Activated T-helper 17 cell treated with anti-CD3 and anti-CD28 coated beads, Interleukin-2, amount 50 U/mL, for 72 hours (primary cell): Measurements from ENCODE around the gene DALRD3. TPM values are rescaled to one million over a fixed set of nuclear protein-coding genes. Genes with fewer than 3 reads are reported as not detected.

Experiments used
- ATAC-seq: fragments of 150-1000 bp; cut with Tn5 transposase; replicated peaks from 2 replicates; pipeline ENCODE4 v1.10.0; 2021; ENCODE audit warnings: mild to moderate bottlenecking, moderate library complexity
- H3K27ac Mint-ChIP-seq: one replicate; pipeline ENCODE4 v1.8.0; 2022; ENCODE audit warnings: mixed read lengths
- H3K27me3 Mint-ChIP-seq: one replicate; pipeline ENCODE4 v1.8.0; 2022; ENCODE audit warnings: mixed read lengths
- H3K36me3 Mint-ChIP-seq: one replicate; pipeline ENCODE4 v1.8.0; 2022; ENCODE audit warnings: low read depth, mild to moderate bottlenecking, mixed read lengths
- H3K4me1 Mint-ChIP-seq: one replicate; pipeline ENCODE4 v1.8.0; 2022; ENCODE audit warnings: mixed read lengths
- H3K4me3 Mint-ChIP-seq: one replicate; pipeline ENCODE4 v1.8.0; 2022; ENCODE audit warnings: mild to moderate bottlenecking, mixed read lengths
- H3K9me3 Mint-ChIP-seq: one replicate; pipeline ENCODE4 v1.8.0; 2022; ENCODE audit warnings: mixed read lengths
- total RNA-seq, 2 donors: library from RNA; stranded (reverse); gene quantifications; one replicate each; pipeline ENCODE4 v1.2.3, GENCODE V29; 2022

Gene DALRD3
- total RNA-seq, 2 donors from 2014 or later, result 20.9 to 21.2 TPM

GRCh38 chr3:48989126-48989795 is 29.1 kb downstream of the DALRD3 start:
- Mint-ChIP-seq H3K4me1 (peaks cover 22% of the 10 kb centered on the region), H3K27me3 (no peaks in the 10 kb centered on the region), H3K4me3 (peak overlapping the region; percentile 97), H3K9me3 (no peaks in the 10 kb centered on the region), H3K36me3 (peaks cover 55% of the 10 kb centered on the region), H3K27ac (peak overlapping the region; percentile 93)
- peak; percentile 1 for ATAC-seq

- no peaks in the 10 kb centered on the region for H3K9me3 Mint-ChIP-seq
These were observed 32.5 kb downstream of the DALRD3 start for GRCh38 chr3:48985831-48986376.

GRCh38 chr3:48984663-48985062 is 33.7 kb downstream of the DALRD3 start:
- H3K27ac Mint-ChIP-seq, result peak overlapping the region; percentile 69
- H3K4me3 Mint-ChIP-seq, result no peak overlapping the region
- H3K36me3 Mint-ChIP-seq, result peaks cover 70% of the 10 kb centered on the region
- no peaks in the 10 kb centered on the region for H3K27me3 Mint-ChIP-seq
- no peaks in the 10 kb centered on the region for H3K9me3 Mint-ChIP-seq
- H3K4me1 Mint-ChIP-seq, result peaks cover 18% of the 10 kb centered on the region
- ATAC-seq, result no peak

More at GRCh38 chr3:48985831-48986376, 32.5 kb downstream of the DALRD3 start:
- Mint-ChIP-seq H3K27me3 (no peaks in the 10 kb centered on the region), H3K4me1 (peaks cover 18% of the 10 kb centered on the region), H3K4me3 (no peak overlapping the region), H3K36me3 (peaks cover 61% of the 10 kb centered on the region), H3K27ac (peak overlapping the region; percentile 69)
- ATAC-seq, result no peak

GRCh38 chr3:48983096-48983495 is 35.3 kb downstream of the DALRD3 start:
- no peaks in the 10 kb centered on the region for H3K27me3 Mint-ChIP-seq
- no peaks in the 10 kb centered on the region for H3K9me3 Mint-ChIP-seq
- ATAC-seq, result no peak
- H3K27ac Mint-ChIP-seq, result peak overlapping the region; percentile 72
- no peak overlapping the region for H3K4me3 Mint-ChIP-seq
- peaks cover 86% of the 10 kb centered on the region for H3K36me3 Mint-ChIP-seq
- peaks cover 10% of the 10 kb centered on the region for H3K4me1 Mint-ChIP-seq

- no peak for ATAC-seq
- Mint-ChIP-seq H3K36me3 (peaks cover 90% of the 10 kb centered on the region), H3K27me3 (no peaks in the 10 kb centered on the region), H3K4me3 (no peak overlapping the region), H3K27ac (peak overlapping the region; percentile 72), H3K4me1 (peaks cover 6% of the 10 kb centered on the region), H3K9me3 (no peaks in the 10 kb centered on the region)
These were observed 35.7 kb downstream of the DALRD3 start for GRCh38 chr3:48982686-48983085.

GRCh38 chr3:48982016-48982415 is 36.4 kb downstream of the DALRD3 start:
- no peaks in the 10 kb centered on the region for H3K9me3 Mint-ChIP-seq
- no peak overlapping the region for H3K4me3 Mint-ChIP-seq

GRCh38 chr3:48980295-48980694 is 38.1 kb downstream of the DALRD3 start:
- peaks cover 97% of the 10 kb centered on the region for H3K36me3 Mint-ChIP-seq
- no peak overlapping the region for H3K27ac Mint-ChIP-seq
- no peak for ATAC-seq

More at GRCh38 chr3:48982016-48982415, 36.4 kb downstream of the DALRD3 start:
- H3K27ac Mint-ChIP-seq, result peak overlapping the region; percentile 72
- H3K27me3 Mint-ChIP-seq, result no peaks in the 10 kb centered on the region
- no peak for ATAC-seq
- peaks cover 5% of the 10 kb centered on the region for H3K4me1 Mint-ChIP-seq
- peaks cover 94% of the 10 kb centered on the region for H3K36me3 Mint-ChIP-seq

GRCh38 chr3:48979451-48979850 is 38.9 kb downstream of the DALRD3 start:
- H3K27ac Mint-ChIP-seq, result no peak overlapping the region
- ATAC-seq, result no peak
- no peaks in the 10 kb centered on the region for H3K27me3 Mint-ChIP-seq
- H3K4me1 Mint-ChIP-seq, result no peaks in the 10 kb centered on the region
- no peaks in the 10 kb centered on the region for H3K9me3 Mint-ChIP-seq
- no peak overlapping the region for H3K4me3 Mint-ChIP-seq
- peaks cover 97% of the 10 kb centered on the region for H3K36me3 Mint-ChIP-seq

More at GRCh38 chr3:48980295-48980694, 38.1 kb downstream of the DALRD3 start:
- no peaks in the 10 kb centered on the region for H3K9me3 Mint-ChIP-seq
- H3K27me3 Mint-ChIP-seq, result no peaks in the 10 kb centered on the region
- H3K4me1 Mint-ChIP-seq, result no peaks in the 10 kb centered on the region
- no peak overlapping the region for H3K4me3 Mint-ChIP-seq

GRCh38 chr3:48974076-48974864 is 44.1 kb downstream of the DALRD3 start:
- H3K4me1 Mint-ChIP-seq, result no peaks in the 10 kb centered on the region
- no peak overlapping the region for H3K4me3 Mint-ChIP-seq
- peaks cover 97% of the 10 kb centered on the region for H3K36me3 Mint-ChIP-seq
- H3K27me3 Mint-ChIP-seq, result no peaks in the 10 kb centered on the region
- ATAC-seq, result no peak
- H3K9me3 Mint-ChIP-seq, result no peaks in the 10 kb centered on the region
- H3K27ac Mint-ChIP-seq, result peak overlapping the region; percentile 30

- H3K27ac Mint-ChIP-seq, result no peak overlapping the region
- H3K4me3 Mint-ChIP-seq, result no peak overlapping the region
- peaks cover 14% of the 10 kb centered on the region for H3K4me1 Mint-ChIP-seq
- H3K9me3 Mint-ChIP-seq, result no peaks in the 10 kb centered on the region
- no peaks in the 10 kb centered on the region for H3K27me3 Mint-ChIP-seq
- H3K36me3 Mint-ChIP-seq, result peaks cover 100% of the 10 kb centered on the region
- ATAC-seq, result no peak
These were observed 47.8 kb downstream of the DALRD3 start for GRCh38 chr3:48970586-48970985.

GRCh38 chr3:48966876-48967361 is 51.5 kb downstream of the DALRD3 start:
- Mint-ChIP-seq H3K4me3 (peak overlapping the region; percentile 75), H3K36me3 (peaks cover 100% of the 10 kb centered on the region), H3K27me3 (no peaks in the 10 kb centered on the region), H3K4me1 (peaks cover 15% of the 10 kb centered on the region), H3K9me3 (no peaks in the 10 kb centered on the region), H3K27ac (peak overlapping the region; percentile 82)
- peak; percentile 92 for ATAC-seq

- Mint-ChIP-seq H3K36me3 (peaks cover 100% of the 10 kb centered on the region), H3K9me3 (no peaks in the 10 kb centered on the region), H3K4me1 (peaks cover 19% of the 10 kb centered on the region), H3K27me3 (no peaks in the 10 kb centered on the region), H3K27ac (peak overlapping the region; percentile 82), H3K4me3 (peak overlapping the region; percentile 75)
- ATAC-seq, result peak; percentile 60
These were observed 52.0 kb downstream of the DALRD3 start for GRCh38 chr3:48966367-48966766.
